GM20000 (cell line): Measurements from ENCODE around the gene MYCBP2.

Source experiments
- DNase-seq: peaks from one replicate; pipeline ENCODE4 v3.0.0; 2012; ENCODE audit warnings: low spot score
- TF ChIP-seq, protein P1 (sequence below): IDR thresholded peaks from 2 replicates; pipeline ENCODE4 v1.5.1; 2012; ENCODE audit warnings: mild to moderate bottlenecking, control low read depth; ENCODE audit errors: extremely low read depth, missing control alignments

The MYCBP2 gene

GRCh38 chr13:77337159-77337558 is 10.3 kb upstream of the MYCBP2 start:
- TF ChIP-seq, protein P1, sequence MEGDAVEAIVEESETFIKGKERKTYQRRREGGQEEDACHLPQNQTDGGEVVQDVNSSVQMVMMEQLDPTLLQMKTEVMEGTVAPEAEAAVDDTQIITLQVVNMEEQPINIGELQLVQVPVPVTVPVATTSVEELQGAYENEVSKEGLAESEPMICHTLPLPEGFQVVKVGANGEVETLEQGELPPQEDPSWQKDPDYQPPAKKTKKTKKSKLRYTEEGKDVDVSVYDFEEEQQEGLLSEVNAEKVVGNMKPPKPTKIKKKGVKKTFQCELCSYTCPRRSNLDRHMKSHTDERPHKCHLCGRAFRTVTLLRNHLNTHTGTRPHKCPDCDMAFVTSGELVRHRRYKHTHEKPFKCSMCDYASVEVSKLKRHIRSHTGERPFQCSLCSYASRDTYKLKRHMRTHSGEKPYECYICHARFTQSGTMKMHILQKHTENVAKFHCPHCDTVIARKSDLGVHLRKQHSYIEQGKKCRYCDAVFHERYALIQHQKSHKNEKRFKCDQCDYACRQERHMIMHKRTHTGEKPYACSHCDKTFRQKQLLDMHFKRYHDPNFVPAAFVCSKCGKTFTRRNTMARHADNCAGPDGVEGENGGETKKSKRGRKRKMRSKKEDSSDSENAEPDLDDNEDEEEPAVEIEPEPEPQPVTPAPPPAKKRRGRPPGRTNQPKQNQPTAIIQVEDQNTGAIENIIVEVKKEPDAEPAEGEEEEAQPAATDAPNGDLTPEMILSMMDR: no peak
- DNase-seq: no peak

DNA sequence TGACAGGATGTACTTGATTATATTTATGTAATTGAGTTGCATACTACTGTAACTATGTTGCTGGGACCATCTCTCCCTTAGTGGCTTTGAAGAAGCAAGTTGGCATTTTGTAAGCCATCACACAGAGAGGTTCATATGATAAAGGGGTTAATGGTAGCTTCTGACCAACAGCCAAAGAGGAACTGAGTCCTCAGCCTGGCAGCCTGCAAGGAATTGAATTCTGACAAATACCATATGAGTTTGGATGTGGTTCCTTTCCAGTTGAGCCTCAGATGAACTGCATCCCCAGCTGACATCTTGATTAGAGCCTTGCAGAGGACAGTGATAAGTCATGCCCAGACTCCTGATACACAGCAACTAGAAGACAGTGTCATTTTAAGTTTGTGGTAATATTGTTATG is 8.6 kb upstream of the MYCBP2 start:
- no peak for DNase-seq
- TF ChIP-seq, protein P1: no peak

GRCh38 chr13:77333594-77333993 is 6.7 kb upstream of the MYCBP2 start:
- TF ChIP-seq, protein P1: no peak
- DNase-seq: no peak

DNA sequence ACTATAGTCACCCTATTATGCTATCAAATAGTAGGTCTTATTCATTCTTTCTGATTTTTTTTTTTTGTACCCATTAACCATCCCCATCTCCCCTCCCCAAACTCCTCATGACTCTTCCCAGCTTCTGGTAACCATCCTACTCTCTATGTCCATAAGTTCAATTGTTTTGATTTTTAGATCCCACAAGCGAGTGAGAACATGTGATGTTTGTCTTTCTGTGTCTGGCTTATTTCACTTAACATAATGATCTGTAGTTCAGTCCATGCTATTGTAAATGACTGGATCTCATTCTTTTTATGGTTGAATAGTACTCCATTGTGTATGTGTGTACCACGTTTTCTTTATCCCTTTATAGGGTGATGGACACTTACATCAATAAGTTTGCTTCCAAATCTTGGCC is 4.5 kb upstream of the MYCBP2 start:
- TF ChIP-seq, protein P1: no peak
- no peak for DNase-seq

- TF ChIP-seq, protein P1: no peak
- no peak for DNase-seq
Observed at GRCh38 chr13:77329911-77330584, 3.2 kb upstream of the MYCBP2 start.

DNA sequence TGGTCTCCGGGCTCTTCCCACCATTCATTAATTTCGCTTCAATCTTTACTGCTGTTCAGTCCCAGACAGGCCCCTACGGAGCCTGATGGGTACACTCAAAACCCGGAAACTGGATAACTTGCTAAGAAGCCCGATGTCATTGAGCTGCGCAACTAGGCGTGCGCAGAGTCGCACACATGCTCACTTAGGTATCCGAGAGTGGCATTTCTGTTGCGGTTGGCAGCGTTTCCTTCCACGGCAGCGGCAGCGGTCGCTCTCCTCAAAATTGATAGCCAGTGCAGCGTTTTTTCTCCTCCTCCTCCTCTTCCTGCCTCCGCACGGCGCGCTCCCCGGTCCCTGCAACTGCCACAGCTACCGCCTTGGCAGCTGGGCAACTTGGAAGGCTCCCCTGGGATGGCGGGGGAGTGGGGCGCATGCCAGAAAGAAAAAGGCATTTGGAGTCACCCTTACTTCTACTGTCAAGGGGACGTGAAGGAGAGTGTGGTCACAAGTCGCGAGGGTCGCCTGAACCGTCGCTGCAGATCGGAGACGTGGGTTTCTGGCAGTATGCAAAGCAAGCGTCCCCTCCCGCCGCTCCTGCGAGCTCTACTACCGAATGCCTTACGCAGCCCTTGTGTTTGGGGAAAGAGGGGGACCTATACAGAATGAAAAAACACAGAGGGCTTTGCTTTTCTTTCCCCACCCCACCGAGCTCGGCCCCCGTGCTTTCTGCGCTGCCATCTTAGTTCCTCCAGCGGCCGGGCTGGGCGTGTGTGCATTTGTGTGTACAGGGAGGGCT is 2.4 kb upstream of the MYCBP2 start:
- TF ChIP-seq, protein P1: no peak
- peak; percentile 83 for DNase-seq

DNA sequence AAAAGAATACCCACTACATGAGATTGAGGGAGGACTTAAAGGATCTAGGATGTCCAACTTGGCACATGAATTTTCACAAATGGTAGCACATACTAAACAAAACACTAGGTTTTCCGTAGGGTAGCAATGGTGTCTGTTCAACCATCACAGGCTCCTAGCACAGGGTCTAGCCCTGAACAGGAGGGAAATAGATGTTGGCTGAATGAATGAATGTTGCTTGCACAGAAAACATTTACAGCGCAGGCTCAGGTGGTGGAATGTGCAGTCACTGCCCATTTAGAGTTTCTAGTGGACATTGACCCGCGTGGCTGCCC is 1.9 kb upstream of the MYCBP2 start:
- TF ChIP-seq, protein P1: no peak
- no peak for DNase-seq
